ENCODE data around the gene EDAR. TPM values are rescaled to one million over a fixed set of nuclear protein-coding genes. Genes with fewer than 3 reads are reported as not detected.

EDAR gene
- total and polyA plus RNA-seq, 2 of the 4 experiments (the other 2 are of a cell fraction) = not detected

DNA sequence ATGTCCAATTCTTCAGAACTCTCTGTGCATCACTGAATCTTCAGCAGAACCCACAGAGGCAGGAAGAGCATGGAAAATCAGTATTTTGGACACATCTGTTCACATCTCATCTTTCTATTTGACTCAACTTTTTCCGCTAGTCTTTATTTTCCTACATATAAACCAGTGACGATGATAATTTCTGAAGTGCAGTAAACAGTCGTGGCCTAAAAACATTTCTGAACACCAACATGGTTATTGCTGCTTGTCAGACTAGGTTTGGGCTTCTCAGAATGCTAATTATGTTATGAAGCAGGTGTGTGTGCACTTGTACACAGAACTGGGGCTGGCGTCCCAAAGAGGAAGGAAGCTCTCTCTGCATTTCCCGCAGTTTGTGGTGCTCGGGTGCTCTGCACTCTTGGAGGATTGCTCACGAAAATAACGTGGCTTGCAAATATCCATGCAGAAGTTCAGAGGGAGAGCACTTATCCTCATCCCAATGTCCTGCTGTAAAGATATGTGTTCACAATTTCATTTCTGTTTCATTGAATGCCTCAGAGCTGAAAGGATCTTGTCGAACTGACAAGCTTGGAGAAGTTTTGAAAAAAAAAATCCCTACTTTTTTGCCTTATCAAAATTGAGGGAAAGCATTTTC lies 50.8 kb downstream of the EDAR start:
- H3K79me1 ChIP-seq (ENCODE audit: low read depth in 1 of 2, low read length in 2 of 2) = no peaks in the 10 kb centered on the region
- no peaks in the 10 kb centered on the region for H3K9me3 ChIP-seq (ENCODE audit: control insufficient read depth, insufficient read depth, low read length)
- no peak overlapping the region for H3K27ac ChIP-seq (ENCODE audit: insufficient read depth, low read length)
- no peak overlapping the region for H2AFZ ChIP-seq (replicated peaks; ENCODE audit: low read length, poor library complexity)
- H4K20me1 ChIP-seq (ENCODE audit: insufficient read depth, low read length) = no peaks in the 10 kb centered on the region
- H3K14ac ChIP-seq (replicated peaks; ENCODE audit: low read depth, low read length) = no peak overlapping the region
- DNase-seq (no peak), ATAC-seq (ENCODE audit: low read depth) (no peak)
- dilution Hi-C loops (cut with HindIII; ENCODE audit: low sequenced_read_pairs, unreplicated experiment) (no loop called here), in situ Hi-C loops (cut with MboI; ENCODE audit: low sequenced_read_pairs) (no loop called here), intact Hi-C loops (cut with micrococcal nuclease) (no loop called here)
- 20% methylated on average over 1 of the region's 9 CpGs; no CpG with 5 or more reads in 1 of the 2 experiments for WGBS, 2 experiments (ENCODE audit: extremely low coverage in 2 of 2, insufficient read length in 1 of 2)
- no TSS peak for BruUV-seq (replicated peaks)
- H3K27me3 ChIP-seq (ENCODE audit: control insufficient read depth, insufficient read depth, low read length) = peaks cover 86% of the 10 kb centered on the region
- H3K4me2 ChIP-seq (ENCODE audit: low read depth, low read length) = no peak overlapping the region
- no peak overlapping the region for H3K4ac ChIP-seq (ENCODE audit: low read depth, low read length)
- no peak overlapping the region for H2AK9ac ChIP-seq (replicated peaks; ENCODE audit: low read depth, low read length, poor library complexity)
- H3K4me3 ChIP-seq (ENCODE audit: insufficient read depth, low read depth, low read length) = no peak overlapping the region
- no peak overlapping the region for H3K18ac ChIP-seq (ENCODE audit: low read depth, low read length)
- H4K91ac ChIP-seq (ENCODE audit: insufficient read depth, low read depth, low read length) = no peak overlapping the region
- no peak overlapping the region for H3K23ac ChIP-seq (ENCODE audit: low read depth, low read length)
- no peaks in the 10 kb centered on the region for H3K36me3 ChIP-seq (ENCODE audit: control insufficient read depth, insufficient read depth, low read length)
- no peak for TF ChIP-seq POLR2A (IDR thresholded peaks at IDR 0.05; ENCODE audit: low read depth, low read length)
- H2BK20ac ChIP-seq (ENCODE audit: low read depth, low read length) = no peak overlapping the region
- H3K56ac ChIP-seq (ENCODE audit: extremely low read depth, insufficient read depth, low read length) = no peak overlapping the region
- no peak overlapping the region for H2BK5ac ChIP-seq (ENCODE audit: low read depth, low read length, poor library complexity, severe bottlenecking)
- H3K9ac ChIP-seq (ENCODE audit: low read depth, low read length) = no peak overlapping the region
- no peak overlapping the region for H2BK15ac ChIP-seq (ENCODE audit: low read depth, low read length)
- H3K4me1 ChIP-seq (ENCODE audit: control insufficient read depth, insufficient read depth, low read length) = no peaks in the 10 kb centered on the region
- H2AK5ac ChIP-seq (ENCODE audit: low read depth, low read length) = no peak overlapping the region
- ChIA-PET CTCF (no interaction called here), POLR2A (ENCODE audit: unreplicated experiment) (no interaction called here)
- H4K8ac ChIP-seq (ENCODE audit: low read depth in 2 of 2, low read length in 2 of 2) = no peak overlapping the region
- H2BK120ac ChIP-seq (ENCODE audit: low read depth, low read length) = no peak overlapping the region
- no peak overlapping the region for H4K5ac ChIP-seq (ENCODE audit: low read depth, low read length)
- H3K9me1 ChIP-seq (ENCODE audit: insufficient read depth, low read length) = no peaks in the 10 kb centered on the region

Data from IMR-90 (cell line).